ENCODE results near the gene GNG12. TPM values are rescaled to one million over a fixed set of nuclear protein-coding genes. Genes with fewer than 3 reads are reported as not detected.
"Not testable (repeated sequence)": the region's sequence is repeated elsewhere in the genome, so short reads cannot be mapped to it uniquely, and the experiment has no call there.

The GNG12 gene
- polyA plus RNA-seq, 3 donors, result 86.9 to 88.6 (median 88.1) TPM

- DNase-seq, result no peak
Measured at GRCh38 chr1:67684526-67685066, 148.7 kb downstream of the GNG12 start.

GRCh38 chr1:67683766-67684525 lies 149.3 kb downstream of the GNG12 start:
- no peak for DNase-seq

DNA sequence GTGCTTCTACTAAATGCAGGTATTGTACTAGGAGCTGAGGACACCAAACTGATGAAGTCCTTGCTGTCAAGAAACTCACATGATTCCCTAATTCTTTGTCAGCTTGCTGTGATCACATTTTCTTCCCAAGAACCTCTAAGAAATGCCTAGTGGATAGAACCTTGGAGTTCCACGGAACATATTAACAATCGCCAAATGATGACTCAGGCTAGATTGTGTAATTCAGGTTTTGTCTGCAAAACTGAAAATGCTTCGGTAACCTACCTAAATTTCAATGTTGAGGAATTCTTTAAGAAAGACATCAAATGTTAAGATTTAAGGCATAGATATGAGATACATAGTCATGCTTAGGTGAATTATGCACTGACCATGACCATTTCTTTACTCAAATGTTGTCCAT lies 150.0 kb downstream of the GNG12 start:
- DNase-seq, result no peak

DNA sequence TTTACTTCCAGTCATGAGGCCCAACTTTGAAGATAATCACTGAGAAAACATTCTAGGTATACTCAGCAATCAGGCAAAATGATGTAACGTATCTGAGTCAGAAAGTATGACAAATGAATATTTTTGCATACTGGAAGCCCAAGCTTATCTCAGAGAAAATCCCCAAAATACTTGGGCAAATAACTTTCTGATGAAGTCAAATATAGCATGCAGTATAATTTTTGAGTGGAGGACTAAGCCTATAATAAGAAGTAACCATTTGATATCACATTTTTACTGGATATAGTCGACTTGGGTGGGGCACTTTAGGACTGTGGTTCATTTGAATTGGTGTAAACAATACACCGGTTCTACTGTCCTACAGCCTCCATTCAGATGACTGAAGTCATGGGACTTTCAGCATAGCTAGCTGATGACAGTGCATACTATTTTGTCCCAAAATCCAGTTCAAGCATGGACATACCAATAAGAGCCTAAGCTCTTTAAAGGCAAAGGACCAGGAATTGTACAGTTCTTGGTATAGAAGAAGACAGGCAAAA lies 150.5 kb downstream of the GNG12 start:
- no peak for DNase-seq

- DNase-seq, result no peak
Measured at GRCh38 chr1:67680486-67680885, 152.8 kb downstream of the GNG12 start.

GRCh38 chr1:67679691-67680090 lies 153.6 kb downstream of the GNG12 start:
- no peak for DNase-seq

- peak; percentile 73 for DNase-seq
Measured at GRCh38 chr1:67677930-67678329, 155.3 kb downstream of the GNG12 start.

GRCh38 chr1:67677408-67677807 lies 155.9 kb downstream of the GNG12 start:
- DNase-seq, result no peak

DNA sequence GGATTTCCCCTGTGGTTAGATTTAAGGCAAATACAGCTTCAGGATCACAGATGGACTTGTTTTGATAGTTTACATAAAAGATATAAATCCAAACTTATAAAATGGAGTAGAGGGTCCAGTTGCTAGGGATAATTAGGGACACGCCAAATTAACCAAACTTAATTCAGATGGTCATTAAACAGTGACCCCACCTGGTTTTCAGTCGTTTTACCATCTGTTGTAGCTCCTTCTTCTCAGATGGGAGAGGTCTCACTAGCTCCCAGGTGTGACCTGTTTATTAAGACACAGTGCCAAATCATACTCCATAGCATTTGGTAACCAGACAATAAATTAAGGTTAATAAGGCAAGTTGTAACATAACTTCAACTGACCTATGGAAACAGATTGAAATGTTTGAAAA lies 156.3 kb downstream of the GNG12 start:
- DNase-seq, result no peak

DNA sequence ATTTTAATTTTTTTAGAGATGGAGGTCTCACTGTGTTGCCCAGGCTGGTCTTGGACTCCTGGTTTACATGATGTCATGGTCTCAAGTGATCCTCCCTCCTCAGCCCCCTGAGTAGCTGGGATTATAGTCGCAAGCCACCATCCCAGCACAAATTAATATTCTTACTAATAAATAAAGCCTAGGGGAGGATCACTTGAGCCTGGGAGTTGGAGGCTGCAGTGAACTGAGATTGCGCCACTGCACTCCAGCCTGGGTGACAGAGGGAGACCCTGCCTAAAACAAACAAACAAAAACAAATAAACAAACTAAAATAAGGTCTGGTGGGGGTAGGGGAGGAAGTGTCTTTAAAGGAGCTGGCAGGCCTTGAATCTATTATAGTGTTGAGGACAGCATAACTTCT lies 157.0 kb downstream of the GNG12 start:
- no peak for DNase-seq

- DNase-seq, result no peak
Measured at GRCh38 chr1:67675800-67676199, 157.5 kb downstream of the GNG12 start.

GRCh38 chr1:67674260-67675011 lies 158.8 kb downstream of the GNG12 start:
- peak; percentile 75 for DNase-seq

GRCh38 chr1:67673468-67674201 lies 159.6 kb downstream of the GNG12 start:
- no peak for DNase-seq

DNA sequence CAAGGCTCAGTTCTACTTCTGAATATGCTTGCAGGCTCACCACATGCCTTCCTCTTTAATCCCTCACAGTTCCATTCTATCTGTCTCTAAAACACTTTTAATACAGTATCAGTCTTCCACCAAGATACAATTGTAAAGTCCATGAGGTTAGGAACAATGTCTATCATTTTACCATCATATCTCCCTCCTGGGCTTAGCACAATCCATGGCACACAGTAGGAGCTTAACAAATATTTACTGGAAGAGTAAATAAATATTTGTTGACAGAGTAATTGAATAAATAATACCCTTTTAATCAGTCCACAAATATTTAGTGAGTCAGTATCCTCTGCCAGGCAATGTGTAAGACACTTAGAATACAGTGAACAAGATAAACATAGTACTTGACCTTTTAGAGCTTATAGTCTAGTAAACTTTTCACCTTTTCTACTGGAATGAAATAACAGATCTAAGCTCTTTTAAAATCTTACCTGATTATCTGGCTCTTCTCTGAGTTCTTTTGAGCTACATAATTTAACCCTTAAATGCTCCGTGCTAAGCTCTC lies 160.9 kb downstream of the GNG12 start:
- DNase-seq, result no peak

- DNase-seq, result no peak
Measured at GRCh38 chr1:67668660-67669059, 164.6 kb downstream of the GNG12 start.

GRCh38 chr1:67666636-67667035 lies 166.6 kb downstream of the GNG12 start:
- DNase-seq, result no peak

GRCh38 chr1:67665307-67665706 lies 168.0 kb downstream of the GNG12 start:
- DNase-seq, result not testable (repeated sequence)

GRCh38 chr1:67664048-67664447 lies 169.2 kb downstream of the GNG12 start:
- DNase-seq, result no peak

DNA sequence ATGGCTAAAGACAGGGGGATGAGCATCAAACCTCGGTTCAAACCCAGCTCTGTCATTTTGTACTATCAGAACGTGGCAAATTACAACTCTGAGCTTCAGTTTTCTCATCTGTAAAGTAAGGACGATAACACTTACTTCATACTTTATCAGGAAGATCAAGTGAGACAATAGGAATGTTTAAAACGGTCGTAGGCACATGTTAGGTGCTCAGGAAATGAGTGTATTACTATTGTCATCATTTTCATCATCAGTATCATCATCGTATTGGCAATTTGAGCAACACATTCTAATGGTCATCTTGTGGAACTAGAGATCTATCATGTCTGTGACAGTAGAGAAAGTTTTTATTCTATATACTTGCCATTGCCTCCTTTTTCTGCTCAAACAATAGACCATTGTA lies 170.4 kb downstream of the GNG12 start:
- no peak for DNase-seq

DNA sequence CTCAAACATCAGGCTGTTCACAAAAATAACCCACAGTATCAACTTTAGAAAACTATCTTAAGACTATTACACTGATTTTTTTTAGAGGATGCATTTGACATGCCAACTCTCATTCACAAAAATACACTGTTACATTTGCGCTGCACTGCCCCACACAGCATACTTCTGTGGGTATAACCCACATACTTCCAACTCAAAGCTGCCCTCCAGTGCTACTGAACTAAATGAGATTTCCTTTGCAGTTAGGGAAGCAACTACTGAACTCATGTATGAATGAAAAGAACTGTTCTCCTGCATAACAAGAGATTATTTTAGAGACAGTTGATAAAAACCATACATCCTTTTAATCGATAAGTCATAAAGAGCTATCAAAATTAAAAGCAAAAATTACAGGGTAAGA lies 174.0 kb downstream of the GNG12 start:
- DNase-seq, result no peak

DNA sequence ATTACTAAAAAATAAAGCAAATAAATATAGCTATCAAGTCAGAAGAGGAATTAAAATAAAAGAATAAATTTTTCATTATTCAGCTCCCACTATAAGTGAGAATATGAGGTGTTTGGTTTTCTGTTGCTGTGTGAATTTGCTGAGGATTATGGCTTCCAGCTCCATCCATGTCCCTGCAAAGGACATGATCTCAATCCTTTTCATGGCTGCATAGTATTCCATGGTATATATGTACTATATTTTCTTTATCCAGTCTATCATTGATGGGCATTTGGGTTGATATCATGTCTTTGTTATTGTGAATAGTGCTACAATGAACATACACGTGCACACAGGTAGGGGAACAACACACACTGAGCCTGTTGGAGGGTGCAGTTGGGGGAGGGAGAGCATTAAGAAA lies 176.1 kb downstream of the GNG12 start:
- not testable (repeated sequence) for DNase-seq

DNA sequence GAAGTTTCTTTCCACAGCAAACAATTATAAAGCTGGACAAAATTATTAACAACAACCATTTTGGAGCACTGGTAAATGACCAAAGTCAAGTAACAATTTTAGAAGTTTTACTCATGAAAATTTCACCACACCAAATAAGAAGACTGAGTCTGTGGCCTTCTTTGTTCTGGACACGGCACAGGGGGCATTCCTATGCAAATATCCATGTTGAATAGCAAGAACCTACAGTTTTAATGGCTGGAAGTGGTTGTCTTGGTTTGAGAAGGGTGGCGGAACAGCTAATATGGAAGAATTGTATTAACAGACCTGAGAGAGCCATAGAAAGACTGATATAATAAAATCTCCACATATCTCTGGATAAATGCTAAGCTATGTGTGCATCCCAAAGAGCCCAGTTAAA lies 177.7 kb downstream of the GNG12 start:
- DNase-seq, result no peak
